Inferior parietal cortex (tissue), 1 donor: Measurements from ENCODE around the gene PTPRG.

Experiments used
- DNase-seq: peaks from one replicate; pipeline ENCODE4 v3.0.0-alpha.2; 2016; ENCODE audit errors: extremely low spot score

The PTPRG gene

GRCh38 chr3:62110443-62111225 lies 549.3 kb downstream of the PTPRG start:
- DNase-seq = no peak

- DNase-seq = no peak
These were observed 551.7 kb downstream of the PTPRG start for GRCh38 chr3:62113092-62113491.

- no peak for DNase-seq
These were observed 553.4 kb downstream of the PTPRG start for GRCh38 chr3:62114763-62115162.

DNA sequence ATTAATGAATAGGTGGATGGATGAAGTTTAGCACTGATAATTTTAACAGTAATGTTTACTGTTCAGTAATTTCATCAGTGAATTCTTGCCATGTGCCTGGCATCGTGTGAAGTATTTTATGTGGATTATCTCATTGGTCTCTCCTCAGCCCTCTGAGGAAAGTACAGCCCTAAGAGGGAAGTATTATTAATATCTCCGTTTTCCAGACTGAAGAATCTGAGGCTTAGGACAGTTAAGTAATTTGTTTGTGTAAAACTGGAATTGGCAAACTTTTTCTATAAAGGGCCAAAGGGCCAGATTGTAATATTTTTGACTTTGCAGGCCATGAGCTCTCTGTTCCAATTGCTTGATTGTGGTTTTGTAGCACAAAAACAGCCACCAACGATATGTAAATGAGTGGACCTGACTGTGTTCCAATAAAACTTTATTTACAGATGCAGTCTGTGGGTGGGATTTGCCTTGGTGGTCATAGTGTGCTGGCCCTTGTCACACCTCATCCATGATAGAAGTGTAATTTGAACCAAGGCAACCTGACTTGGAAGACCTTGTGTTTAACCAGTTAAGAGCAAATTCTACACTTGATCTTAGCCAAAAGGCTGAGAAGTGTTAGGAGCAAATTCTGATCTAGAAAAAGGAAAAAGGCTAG lies 556.7 kb downstream of the PTPRG start:
- DNase-seq = no peak

DNA sequence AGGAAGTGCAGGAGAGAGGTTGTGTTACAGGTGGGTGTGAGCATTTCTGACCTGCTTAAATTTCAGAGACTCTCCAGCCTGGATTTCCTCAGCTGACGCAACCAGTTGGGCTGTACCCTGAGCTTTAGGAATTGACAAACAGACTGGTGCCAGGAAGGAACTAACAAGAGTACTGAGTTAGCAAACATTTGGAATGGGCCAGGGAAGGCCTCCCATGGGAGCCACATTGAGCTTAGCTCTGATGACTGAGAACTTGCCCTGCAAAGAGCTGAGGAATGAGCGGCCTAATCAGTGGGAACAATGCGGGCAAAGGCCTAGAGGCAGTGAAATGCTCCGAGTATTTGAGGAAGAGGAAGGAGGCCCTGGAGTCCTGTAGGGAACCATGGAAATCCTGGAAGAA lies 557.8 kb downstream of the PTPRG start:
- DNase-seq = no peak

- no peak for DNase-seq
These were observed 561.4 kb downstream of the PTPRG start for GRCh38 chr3:62122819-62123218.

- DNase-seq = no peak
These were observed 564.0 kb downstream of the PTPRG start for GRCh38 chr3:62125380-62125779.

DNA sequence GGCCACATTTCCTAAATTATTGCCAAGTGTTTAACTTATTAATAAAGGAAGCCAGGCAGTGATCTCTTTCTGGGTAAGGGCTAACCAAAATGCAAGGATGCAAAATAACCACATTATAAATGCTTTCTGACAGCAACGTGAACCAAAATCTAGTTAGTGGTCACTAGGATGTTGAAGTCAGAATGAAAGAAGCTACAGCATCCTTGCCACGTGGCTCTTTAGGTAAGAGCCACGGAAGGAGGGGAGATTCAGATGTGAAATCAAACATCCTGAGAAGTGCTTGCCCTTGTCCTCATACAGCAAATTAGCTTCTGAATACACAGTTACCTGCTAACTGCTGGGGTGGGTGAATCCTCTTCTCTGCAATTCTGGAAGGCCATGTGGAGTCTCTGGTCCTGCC lies 565.7 kb downstream of the PTPRG start:
- no peak for DNase-seq

GRCh38 chr3:62128051-62128450 lies 566.7 kb downstream of the PTPRG start:
- DNase-seq = peak; percentile 36

DNA sequence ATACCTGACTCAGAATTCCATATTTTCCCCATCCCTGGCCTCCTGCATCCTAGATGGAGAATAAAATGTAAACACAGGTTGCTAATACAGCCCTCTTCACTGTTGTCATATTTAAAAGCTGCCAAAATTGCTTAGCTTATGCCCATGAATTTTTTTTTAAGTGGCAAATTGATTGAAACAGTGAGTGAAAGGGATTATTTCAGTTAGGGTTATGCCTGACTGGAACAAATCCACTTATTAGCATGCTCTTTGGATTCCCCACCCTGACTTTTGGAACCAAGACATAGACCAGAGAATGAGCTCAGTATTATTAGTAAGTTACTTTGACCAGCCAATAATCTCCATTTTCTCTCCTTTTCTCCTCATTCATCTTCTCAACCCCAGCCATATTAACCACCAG lies 567.3 kb downstream of the PTPRG start:
- no peak for DNase-seq

DNA sequence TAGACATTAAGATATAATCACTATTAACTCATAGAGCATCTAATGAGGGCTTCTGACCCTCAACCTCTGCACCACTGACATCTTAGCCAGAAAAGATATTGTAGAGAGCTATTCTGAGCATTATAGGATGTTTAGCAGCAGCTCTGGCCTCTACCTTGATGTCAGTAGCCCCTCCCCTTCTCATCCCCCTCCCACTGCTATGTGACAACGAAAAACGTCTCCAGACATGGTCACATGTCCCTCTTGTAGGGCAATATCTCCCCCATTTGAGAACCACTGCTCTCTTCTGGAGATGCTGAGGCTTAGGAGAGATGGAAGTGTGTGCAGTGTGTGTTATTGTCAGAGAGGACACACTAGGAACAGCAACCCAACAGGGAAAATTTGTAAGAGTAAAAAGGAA lies 569.7 kb downstream of the PTPRG start:
- DNase-seq = no peak

DNA sequence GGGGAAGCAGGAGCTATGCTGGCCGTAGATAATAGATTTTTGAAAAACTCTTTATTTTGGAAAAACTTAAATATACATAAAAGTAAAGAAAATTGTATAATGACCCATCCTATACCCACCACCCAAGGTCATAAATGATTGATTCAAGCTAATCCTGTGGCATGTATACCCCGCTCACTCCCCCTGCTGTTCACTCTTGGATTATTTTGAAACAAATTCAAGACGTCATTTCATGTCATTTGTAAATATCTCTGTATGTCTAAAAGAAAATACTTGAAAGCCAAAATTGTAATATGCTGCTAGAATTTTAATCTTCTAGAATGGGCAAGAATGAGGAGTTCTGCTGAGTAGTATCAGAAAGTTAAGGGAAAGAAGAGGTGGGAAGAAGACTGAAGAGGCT lies 570.2 kb downstream of the PTPRG start:
- DNase-seq = no peak

DNA sequence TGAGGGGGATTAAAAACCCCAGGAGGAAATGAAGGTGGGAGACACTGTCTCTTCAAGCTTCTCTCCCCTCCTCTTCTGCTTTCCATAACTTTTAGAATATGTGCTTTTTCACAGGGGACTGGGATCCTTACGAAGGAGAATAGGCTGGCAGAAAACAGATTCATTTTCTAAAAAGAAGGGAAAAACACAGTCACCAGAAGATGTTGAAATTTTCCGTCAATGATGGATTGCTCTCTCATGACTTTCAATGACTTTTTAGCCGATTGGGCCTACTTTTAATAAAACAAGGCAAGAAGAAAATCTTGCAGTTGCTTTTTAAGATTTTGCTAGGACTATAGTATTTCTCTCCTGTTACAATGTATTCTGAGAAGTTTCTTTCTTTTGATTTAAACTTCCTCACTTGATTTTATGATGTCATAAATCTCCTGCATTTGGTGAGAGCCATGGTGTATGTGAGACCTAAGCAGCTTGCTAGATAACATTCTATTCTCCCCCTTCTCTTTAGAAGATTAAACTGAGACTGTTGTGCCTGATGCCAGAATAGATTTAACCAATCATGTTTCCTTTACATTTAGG lies 570.7 kb downstream of the PTPRG start:
- DNase-seq = no peak

DNA sequence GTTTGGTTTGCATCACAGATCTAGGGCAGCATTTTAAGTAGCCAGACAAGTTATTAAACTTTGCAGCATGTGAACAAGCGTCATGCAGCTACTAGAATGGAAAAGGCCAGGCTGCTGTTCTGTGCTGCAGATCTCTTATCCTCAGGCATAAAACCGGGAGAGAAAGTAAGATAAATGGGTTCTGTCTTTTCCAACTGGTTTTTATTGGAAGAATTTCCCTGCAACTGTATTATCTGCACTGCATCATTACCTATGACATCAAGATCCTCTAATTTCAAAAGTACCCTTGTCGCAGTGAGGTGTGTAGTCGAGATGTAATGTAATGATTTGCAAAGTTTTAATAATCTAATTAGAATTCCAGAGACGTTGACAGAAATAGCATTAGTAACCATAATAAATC lies 571.6 kb downstream of the PTPRG start:
- no peak for DNase-seq

DNA sequence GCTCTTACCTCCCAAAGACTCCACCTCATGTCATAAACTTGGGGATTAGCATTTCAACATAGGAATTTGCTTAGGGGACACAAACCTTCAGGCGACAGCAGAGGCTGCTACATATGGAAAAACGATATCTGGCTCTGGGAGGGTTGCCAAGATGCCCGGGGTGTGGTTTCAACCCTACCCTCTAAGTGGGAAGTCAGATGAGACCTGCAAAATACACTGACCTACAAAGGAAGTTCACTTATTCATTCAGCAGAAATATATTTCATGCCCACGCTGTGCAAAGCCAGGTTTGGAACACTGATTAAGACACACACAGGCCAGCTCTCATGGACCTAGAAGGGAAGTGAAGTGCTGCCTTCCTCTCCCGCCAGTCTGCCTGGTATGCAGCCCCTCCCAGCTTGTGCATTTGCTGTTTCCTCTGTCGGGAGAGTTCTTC lies 572.7 kb downstream of the PTPRG start:
- DNase-seq = no peak

DNA sequence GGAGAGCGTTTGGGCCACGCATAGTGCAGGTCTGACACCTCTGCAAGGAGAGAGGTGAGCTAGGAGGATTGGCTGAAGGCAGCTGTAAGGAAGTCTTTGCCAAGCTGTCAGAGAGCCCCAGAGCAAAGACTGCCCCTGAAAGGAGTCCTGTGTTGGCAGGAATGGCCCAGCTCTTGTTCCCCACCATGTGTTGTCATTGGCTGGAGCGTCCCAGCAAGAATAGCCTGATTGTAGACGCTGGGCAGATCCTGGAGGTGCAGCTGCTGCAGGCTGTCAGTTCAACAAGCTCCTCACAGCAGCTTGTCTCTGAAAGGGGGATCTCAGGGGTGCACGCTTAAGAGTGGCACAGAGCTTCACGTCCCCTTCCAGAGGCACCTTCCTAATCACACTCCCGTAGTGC lies 574.4 kb downstream of the PTPRG start:
- no peak for DNase-seq

- no peak for DNase-seq
These were observed 578.6 kb downstream of the PTPRG start for GRCh38 chr3:62139957-62140356.

DNA sequence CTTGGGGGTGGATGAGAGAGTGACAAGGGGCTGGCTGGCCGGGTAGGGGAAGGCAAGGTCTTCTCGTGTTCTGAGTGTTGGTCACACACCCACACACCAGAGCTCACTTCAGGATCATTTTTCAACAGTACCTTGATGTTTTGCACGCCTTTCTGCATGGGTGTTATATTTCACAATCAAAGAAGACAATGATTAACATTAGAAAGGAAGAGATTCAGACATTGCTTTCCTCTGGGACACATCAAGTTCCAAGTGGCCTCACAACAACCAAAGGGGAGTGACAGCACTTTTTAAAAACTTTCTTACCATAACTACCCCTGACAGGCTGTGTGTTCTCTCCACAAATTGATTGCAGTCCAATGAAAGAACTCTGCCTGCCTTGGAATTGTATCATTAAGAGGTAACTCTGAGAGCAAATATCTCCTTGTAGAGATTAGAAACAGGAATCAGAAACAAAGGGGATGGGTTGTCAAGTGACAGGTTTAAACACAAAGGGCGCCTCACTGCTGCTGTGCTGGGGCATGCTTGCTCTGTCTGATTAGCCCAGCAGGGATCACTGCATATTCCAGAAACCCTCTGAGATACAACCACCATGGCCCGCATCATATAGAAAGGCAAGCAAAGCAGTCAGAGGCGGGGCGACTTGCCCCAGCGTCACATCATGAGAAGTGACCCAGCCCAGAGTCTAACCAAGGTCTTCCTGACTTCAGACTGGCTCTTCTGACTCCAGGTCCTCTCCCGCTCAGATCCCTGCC lies 581.1 kb downstream of the PTPRG start:
- no peak for DNase-seq

DNA sequence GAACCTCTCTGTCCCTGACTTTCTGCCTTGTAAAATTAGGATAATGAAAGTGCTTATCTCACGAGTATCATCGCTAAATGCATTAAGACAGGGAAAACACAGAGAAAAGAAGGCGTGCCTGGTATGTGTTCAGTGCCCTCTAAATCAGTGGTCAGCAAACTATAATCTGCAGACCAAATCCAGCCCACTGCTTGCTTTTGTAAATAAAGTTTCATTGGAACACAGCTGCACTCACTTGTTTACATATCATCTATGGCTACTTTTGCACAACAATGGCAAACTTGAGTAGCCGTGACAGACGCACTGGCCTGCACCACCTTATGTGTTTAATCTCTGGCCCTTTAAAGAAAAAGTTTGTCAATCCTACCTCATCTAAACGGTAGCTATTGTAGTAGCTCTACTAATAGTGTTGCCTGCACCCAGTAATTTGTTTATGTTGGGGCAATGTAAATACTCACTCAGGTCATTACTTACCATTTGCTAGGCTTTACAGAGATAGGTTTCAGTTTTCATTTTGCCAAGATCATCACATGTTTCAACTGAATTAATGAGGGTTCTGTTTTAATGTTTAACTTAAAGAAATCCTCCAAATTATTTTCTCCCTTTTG lies 582.6 kb downstream of the PTPRG start:
- DNase-seq = no peak

DNA sequence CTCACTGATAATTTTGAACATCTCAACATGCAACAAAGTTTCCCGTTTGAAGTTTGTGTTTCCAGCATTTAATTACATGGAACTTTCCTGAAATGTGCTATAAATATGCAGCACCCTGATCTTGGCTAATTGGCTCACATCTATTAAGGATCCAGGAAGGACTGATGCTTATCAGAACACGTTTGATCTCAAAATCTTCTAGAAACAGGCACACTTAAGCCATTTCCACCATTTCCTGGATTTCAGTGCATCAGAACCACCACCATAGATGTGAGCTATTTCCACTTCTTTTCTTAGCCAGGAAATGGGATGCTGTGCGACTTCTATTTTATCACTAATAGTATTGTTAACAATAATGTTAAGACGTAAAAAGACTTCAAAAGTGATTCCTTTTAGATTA lies 583.1 kb downstream of the PTPRG start:
- DNase-seq = no peak

- no peak for DNase-seq
These were observed 583.9 kb downstream of the PTPRG start for GRCh38 chr3:62145086-62145757.
